GF-D8 (cell line): ENCODE measurements around the gene CUL3.

Experiments
- DNase-seq: peaks from one replicate; lab custom pipeline; 2025; lab: John Stamatoyannopoulos, UW

Gene CUL3

GRCh38 chr2:224472137-224472536, 113.0 kb downstream of the CUL3 start:
- no peak for DNase-seq

GRCh38 chr2:224469374-224469964, 115.7 kb downstream of the CUL3 start:
- no peak for DNase-seq

DNA sequence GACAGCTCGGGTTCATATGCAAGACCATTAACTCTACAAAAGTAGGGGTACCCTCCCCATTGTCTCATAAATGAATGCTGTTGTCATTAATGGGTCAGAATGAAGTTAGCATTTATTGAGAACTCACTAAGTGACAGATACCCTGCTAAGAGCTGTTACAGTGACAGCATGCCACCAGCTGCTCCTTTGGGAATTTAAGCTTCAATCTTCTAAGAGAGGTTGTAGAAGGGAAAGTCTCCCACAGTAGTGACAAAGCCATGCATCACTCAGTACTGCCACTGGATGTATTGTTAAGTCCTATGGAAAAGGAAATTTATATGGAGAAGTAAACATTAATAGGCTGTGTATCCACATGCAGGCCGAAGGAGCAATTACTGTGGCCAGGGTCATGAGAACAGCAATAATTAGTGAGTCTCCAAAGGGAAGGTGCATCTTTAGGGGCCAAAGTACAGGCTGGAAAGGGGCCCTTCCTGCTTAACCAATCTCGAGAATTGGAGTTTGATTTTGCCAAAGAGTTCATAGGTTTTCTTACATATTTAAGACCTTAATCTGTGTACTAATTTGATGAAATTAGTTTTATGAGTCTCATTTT, 118.8 kb downstream of the CUL3 start:
- no peak for DNase-seq

GRCh38 chr2:224461391-224461790, 123.8 kb downstream of the CUL3 start:
- DNase-seq: no peak

- DNase-seq: no peak
These were observed 127.6 kb downstream of the CUL3 start for GRCh38 chr2:224457408-224458096.

DNA sequence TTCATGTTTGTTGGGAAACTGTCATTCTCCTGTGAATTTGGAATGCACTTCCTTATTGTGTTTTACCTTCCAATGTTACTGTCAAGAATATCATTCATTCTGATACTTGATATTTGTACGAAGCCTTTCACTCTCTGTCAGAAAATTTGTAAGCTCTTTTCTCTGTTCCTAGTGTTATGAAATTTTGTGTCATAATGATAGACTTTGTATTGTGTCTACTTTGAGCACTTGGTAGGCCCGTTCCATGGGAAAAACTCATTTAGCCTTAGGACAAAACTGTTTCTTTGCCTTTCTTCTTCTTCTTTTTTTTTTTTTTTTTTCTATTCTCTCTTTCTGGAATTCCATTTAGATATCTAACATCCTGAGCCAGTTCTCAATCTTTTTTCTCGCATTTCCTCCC, 131.3 kb downstream of the CUL3 start:
- no peak for DNase-seq

GRCh38 chr2:224449212-224450147, 135.7 kb downstream of the CUL3 start:
- peak; percentile 1 for DNase-seq

- DNase-seq: no peak
These were observed 136.9 kb downstream of the CUL3 start for GRCh38 chr2:224448236-224448635.

- DNase-seq: no peak
These were observed 140.4 kb downstream of the CUL3 start for GRCh38 chr2:224444783-224445182.

GRCh38 chr2:224444021-224444420, 141.1 kb downstream of the CUL3 start:
- DNase-seq: peak; percentile 1

DNA sequence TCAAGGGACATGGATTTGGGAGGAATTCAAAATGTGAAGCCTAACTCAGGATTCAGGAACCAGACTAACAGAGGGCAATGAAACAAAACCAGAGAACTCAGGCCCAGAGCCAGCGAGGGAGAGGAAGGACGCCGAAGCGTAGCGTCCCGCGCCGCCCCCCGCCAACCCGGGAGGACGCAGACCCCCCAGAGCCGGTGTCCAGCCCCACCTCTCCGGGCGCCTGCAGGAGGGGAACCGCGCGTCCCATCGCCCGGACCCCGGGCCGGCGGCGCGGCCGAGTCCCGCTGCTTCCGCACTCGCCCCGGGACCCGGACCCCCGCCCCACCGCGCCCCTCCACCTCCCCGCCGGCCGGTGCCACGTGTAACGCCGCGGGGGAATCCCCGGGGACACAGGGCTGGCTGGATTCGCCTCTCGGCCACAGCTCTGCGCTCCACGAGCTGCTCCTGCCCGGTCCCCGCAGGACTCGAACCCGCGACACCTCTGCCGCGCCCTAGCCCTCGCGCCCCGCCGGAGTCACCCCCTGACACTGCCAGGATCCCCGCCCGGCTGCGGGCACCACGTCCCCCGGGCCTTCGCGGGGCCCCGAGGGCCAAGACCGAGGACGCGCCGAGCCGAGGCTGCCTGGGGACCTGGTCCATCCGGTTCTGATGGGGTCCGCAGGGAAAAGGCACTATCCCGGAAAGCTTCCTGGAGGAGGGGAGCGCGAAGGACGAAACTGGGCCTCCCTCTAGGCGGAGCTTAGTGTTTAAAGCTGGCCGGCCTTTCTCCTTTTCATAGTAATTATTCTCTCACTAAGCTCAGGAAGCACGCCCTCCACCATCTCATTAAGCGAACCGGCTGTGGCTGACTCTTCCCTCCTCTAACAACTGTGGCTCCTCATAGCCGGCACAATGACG, 142.8 kb downstream of the CUL3 start:
- no peak for DNase-seq

- DNase-seq: no peak
These were observed 144.2 kb downstream of the CUL3 start for GRCh38 chr2:224440988-224441387.

DNA sequence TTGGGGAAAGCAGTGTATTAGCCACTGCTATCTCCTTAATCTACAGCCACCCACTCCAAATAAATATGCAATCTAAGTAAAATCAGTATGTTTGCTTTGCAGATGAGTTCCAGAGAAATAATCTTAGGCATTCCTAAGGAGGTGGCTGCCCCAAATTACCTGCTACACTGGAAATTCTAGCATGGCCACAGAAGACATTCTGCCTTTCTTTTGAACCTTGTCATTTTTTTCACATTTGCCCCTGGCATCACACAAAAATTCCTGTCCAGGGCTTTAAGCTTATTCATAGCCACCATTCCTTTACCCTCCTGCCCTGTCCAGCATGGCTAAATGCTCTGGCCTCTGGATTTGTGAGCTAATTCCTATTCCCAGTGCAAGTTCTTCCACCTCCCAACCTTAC, 146.4 kb downstream of the CUL3 start:
- no peak for DNase-seq

- no peak for DNase-seq
These were observed 148.5 kb downstream of the CUL3 start for GRCh38 chr2:224436634-224437033.

DNA sequence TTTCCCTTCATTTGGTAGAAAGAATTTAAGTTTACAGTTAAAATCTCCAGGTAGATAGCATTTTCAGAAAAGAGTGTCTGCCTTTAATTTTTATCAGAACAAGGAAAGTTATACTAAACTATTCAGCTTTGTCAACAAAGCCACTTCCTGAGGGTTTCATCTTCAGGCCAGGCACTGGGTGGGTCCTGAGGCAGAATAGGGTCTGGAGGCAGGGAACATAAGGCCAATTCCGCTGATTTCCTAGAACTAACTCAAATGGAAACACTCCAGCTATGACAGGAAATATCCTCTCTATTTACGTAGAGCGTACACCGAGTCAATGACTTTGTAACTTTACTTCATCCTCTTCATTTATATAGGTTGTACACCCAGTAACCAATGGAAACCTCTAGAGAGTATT, 150.5 kb downstream of the CUL3 start:
- no peak for DNase-seq

GRCh38 chr2:224433442-224433841, 151.7 kb downstream of the CUL3 start:
- DNase-seq: no peak

DNA sequence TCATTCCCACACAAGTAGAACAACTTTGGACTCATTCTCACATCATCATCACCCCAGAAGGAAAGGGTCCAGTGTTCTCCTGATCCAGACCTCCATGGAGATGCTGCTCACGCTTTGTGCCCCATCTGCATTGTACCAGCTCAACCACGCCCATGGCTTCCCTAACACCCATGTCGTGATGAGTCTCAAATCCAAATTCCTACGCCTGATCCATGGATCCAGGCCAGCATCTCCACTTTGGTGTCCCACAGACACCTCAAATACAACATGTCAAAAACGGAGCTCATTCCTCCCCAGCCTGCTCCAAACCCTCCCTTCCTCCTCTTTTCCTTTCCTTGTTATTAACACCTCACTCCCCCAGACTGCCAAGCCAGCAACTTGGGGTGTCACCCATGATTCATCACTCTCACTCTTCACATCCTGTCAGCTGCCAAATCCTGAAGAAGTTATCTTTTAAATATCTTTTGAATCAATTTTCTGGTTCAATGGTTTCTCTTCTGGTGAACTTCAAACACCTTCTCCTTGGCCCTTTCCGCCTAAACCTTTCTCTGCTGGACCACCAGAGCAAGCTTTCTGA, 153.1 kb downstream of the CUL3 start:
- DNase-seq: no peak

GRCh38 chr2:224429441-224429810, 155.7 kb downstream of the CUL3 start:
- DNase-seq: peak; percentile 46

- DNase-seq: no peak
These were observed 156.2 kb downstream of the CUL3 start for GRCh38 chr2:224428787-224429440.

DNA sequence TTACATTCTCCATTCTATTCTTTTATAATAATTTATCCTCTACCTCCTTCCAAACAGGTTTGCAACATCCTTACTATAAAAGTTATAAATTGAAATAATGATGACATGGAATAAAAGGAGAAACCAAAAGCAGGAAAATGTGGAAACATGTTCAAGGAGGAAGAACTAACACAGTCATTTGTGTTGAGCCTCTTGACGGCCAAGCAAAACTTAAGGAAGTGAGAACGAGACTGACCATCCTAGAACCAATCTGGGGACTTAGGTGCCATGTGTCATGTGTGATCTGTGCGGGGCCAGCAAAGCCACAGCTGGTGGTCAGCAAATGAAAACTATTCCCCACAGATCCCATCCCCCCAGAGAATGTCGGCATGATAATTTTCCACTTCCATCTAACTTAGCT, 157.7 kb downstream of the CUL3 start:
- DNase-seq: no peak

GRCh38 chr2:224426656-224427055, 158.5 kb downstream of the CUL3 start:
- DNase-seq: peak; percentile 8
